ENCODE results near the gene SNX13. TPM values are rescaled to one million over a fixed set of nuclear protein-coding genes. Genes with fewer than 3 reads are reported as not detected.

Gene SNX13
- total RNA-seq, 1 experiment from 2014 or later: 29.0 TPM

GRCh38 chr7:17832242-17832641 is 108.1 kb downstream of the SNX13 start:
- no peaks in the 10 kb centered on the region for H3K36me3 Mint-ChIP-seq (ENCODE audit: insufficient read depth in 1 of 3, low read depth in 3 of 3)
- no peak overlapping the region for H4K91ac ChIP-seq (ENCODE audit: insufficient read length, low read depth, low read length)
- no peaks in the 10 kb centered on the region for H3K79me1 ChIP-seq (ENCODE audit: insufficient read depth, low read depth, low read length, poor library complexity, severe bottlenecking)
- no peaks in the 10 kb centered on the region for H3K79me2 ChIP-seq (ENCODE audit: insufficient read depth, low read length)
- H3K14ac ChIP-seq (ENCODE audit: insufficient read depth, low read length): no peak overlapping the region
- H4K20me1 ChIP-seq (ENCODE audit: control insufficient read depth, insufficient read depth, insufficient read length): no peaks in the 10 kb centered on the region
- H4K5ac ChIP-seq (ENCODE audit: insufficient read length, low read depth, low read length): no peak overlapping the region
- no peak overlapping the region for H3K23ac ChIP-seq (ENCODE audit: insufficient read length, low read depth, low read length)
- H3K4me1 ChIP-seq (ENCODE audit: insufficient read depth, low read length): no peaks in the 10 kb centered on the region
- no peaks in the 10 kb centered on the region for H3K9me3 ChIP-seq (ENCODE audit: control insufficient read depth, low read depth, low read length)
- H3K27me3 ChIP-seq (ENCODE audit: insufficient read depth, low read length): no peaks in the 10 kb centered on the region
- no peaks in the 10 kb centered on the region for H3K23me2 ChIP-seq (ENCODE audit: insufficient read length, low read depth, low read length, poor library complexity, severe bottlenecking)
- no peaks in the 10 kb centered on the region for H3K4me1 Mint-ChIP-seq
- H3K9me3 Mint-ChIP-seq: no peaks in the 10 kb centered on the region
- H3T11ph ChIP-seq (ENCODE audit: low read length): no peak overlapping the region
- no peak overlapping the region for H3K27ac ChIP-seq (ENCODE audit: insufficient read length, low read depth, low read length)
- H4K8ac ChIP-seq (replicated peaks; ENCODE audit: insufficient read length, low read depth, low read length): no peak overlapping the region
- no peak overlapping the region for H2BK5ac ChIP-seq (ENCODE audit: insufficient read length, low read length)
- no peak overlapping the region for H3K56ac ChIP-seq (ENCODE audit: insufficient read length, low read depth, low read length)
- no peak overlapping the region for H2BK20ac ChIP-seq (ENCODE audit: low read depth, low read length, poor library complexity, severe bottlenecking)
- no peak overlapping the region for H3K27ac Mint-ChIP-seq
- no peak for TF ChIP-seq CTCF (conservative IDR thresholded peaks at IDR 0.05)
- no peak overlapping the region for H2AFZ ChIP-seq (ENCODE audit: low read length)
- DNase-seq: no peak
- no peak overlapping the region for H2BK15ac ChIP-seq (ENCODE audit: low read depth, low read length)
- H3K18ac ChIP-seq (ENCODE audit: insufficient read length, low read depth, low read length): no peak overlapping the region
- H3K4me3 Mint-ChIP-seq: no peak overlapping the region
- no CpG with 5 or more reads among the region's 1 CpG for WGBS (ENCODE audit: extremely low coverage, insufficient read length, low lambda C conversion rate)
- no peak overlapping the region for H2AK5ac ChIP-seq (ENCODE audit: insufficient read length, low read length)
- no peaks in the 10 kb centered on the region for H3K27me3 Mint-ChIP-seq (ENCODE audit: low read depth)
- H3K4me2 ChIP-seq (ENCODE audit: insufficient read depth, insufficient read length, low read length): no peak overlapping the region
- H2BK120ac ChIP-seq (ENCODE audit: low read depth, low read length, poor library complexity, severe bottlenecking): no peak overlapping the region
- H3K9ac ChIP-seq (ENCODE audit: extremely low read depth, insufficient read length, low read length): no peak overlapping the region
- no peak overlapping the region for H2BK12ac ChIP-seq (ENCODE audit: insufficient read length, low read depth, low read length)
- no peak overlapping the region for H3K4ac ChIP-seq (ENCODE audit: low read depth, low read length)
